PC-9 (cell line): ENCODE measurements around the gene ADRA1B.

Experiments
- EZH2 ChIP-seq: fragments of 200-600 bp; sonication (generic); IDR thresholded peaks from 2 replicates; pipeline ENCODE4 v1.8.0; 2017; ENCODE audit warnings: antibody characterized with exemption, low read depth
- TF ChIP-seq, protein P1 (sequence below): fragments of 200-600 bp; sonication (generic); conservative IDR thresholded peaks from 2 replicates; pipeline ENCODE4 v1.6.1; 2017; ENCODE audit warnings: mixed run types, antibody characterized with exemption, mild to moderate bottlenecking, moderate library complexity

GRCh38 chr5:159947708-159948358 lies 31.6 kb downstream of the ADRA1B start:
- TF ChIP-seq, protein P1, sequence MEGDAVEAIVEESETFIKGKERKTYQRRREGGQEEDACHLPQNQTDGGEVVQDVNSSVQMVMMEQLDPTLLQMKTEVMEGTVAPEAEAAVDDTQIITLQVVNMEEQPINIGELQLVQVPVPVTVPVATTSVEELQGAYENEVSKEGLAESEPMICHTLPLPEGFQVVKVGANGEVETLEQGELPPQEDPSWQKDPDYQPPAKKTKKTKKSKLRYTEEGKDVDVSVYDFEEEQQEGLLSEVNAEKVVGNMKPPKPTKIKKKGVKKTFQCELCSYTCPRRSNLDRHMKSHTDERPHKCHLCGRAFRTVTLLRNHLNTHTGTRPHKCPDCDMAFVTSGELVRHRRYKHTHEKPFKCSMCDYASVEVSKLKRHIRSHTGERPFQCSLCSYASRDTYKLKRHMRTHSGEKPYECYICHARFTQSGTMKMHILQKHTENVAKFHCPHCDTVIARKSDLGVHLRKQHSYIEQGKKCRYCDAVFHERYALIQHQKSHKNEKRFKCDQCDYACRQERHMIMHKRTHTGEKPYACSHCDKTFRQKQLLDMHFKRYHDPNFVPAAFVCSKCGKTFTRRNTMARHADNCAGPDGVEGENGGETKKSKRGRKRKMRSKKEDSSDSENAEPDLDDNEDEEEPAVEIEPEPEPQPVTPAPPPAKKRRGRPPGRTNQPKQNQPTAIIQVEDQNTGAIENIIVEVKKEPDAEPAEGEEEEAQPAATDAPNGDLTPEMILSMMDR: no peak
- TF ChIP-seq EZH2: no peak
